T-cell (primary cell): ENCODE data around the gene ZNF12. TPM values are rescaled to one million over a fixed set of nuclear protein-coding genes. Genes with fewer than 3 reads are reported as not detected.

ENCODE experiments used
- ATAC-seq, 4 experiments: fragments of 200-7000 bp in 3 of 4; fragments of 150-1000 bp in 1 of 4; cut with Tn5 transposase; replicated peaks in 1 of 4; 1 replicate in 3 of 4; 2 replicates in 1 of 4; pipeline ENCODE4 v1.10.0; 2021; ENCODE audit warnings: moderate library complexity in 3 of 4, mild to moderate bottlenecking in 2 of 4, moderate number of reproducible peaks in 1 of 4
- CTCF ChIA-PET, 2 donors: fragments of 300-600 bp; sonication (Branson Sonifier 250); formaldehyde crosslinking; loops; one replicate each; lab custom pipeline; 2022; ENCODE audit warnings: antibody characterized with exemption in 2 of 2; lab: Charles Lee
- POLR2A ChIA-PET, 2 donors: fragments of 300-600 bp; sonication (Branson Sonifier 250); formaldehyde crosslinking; loops; one replicate each; lab custom pipeline; 2022; ENCODE audit warnings: antibody characterized with exemption in 2 of 2; lab: Charles Lee
- DNase-seq, 35 experiments: peaks; one replicate each; pipeline versions ENCODE4 v3.0.0 to v3.0.0-alpha.2; 2013 to 2023
- H3K27ac ChIP-seq: one replicate; pipeline ENCODE4 v1.5.1; 2013; ENCODE audit warnings: low read length
- H3K27me3 ChIP-seq, 2 experiments: replicated peaks in 1 of 2; 1 replicate in 1 of 2; 2 replicates in 1 of 2; pipeline versions ENCODE4 v1.6.1 to v1.7.0; 2013; ENCODE audit warnings: low read length in 1 of 2, mixed read lengths in 1 of 2; ENCODE audit not compliant: control insufficient read depth in 2 of 2, insufficient read depth in 2 of 2; ENCODE audit errors: extremely low read depth in 1 of 2
- H3K36me3 ChIP-seq, 2 donors: 1 replicate in 1 of 2; 2 replicates in 1 of 2; pipeline versions ENCODE4 v1.6.1 to v1.7.0; 2013; ENCODE audit warnings: low read length in 1 of 2; ENCODE audit not compliant: control insufficient read depth in 2 of 2, insufficient read depth in 1 of 2; ENCODE audit errors: extremely low read depth in 1 of 2
- H3K4me1 ChIP-seq, 2 experiments: 1 replicate in 1 of 2; 2 replicates in 1 of 2; pipeline versions ENCODE4 v1.6.1 to v1.7.0; 2013; ENCODE audit warnings: low read length in 2 of 2, mixed read lengths in 1 of 2; ENCODE audit not compliant: insufficient read depth in 2 of 2, control insufficient read depth in 1 of 2; ENCODE audit errors: extremely low read depth in 1 of 2
- H3K4me3 ChIP-seq, 2 donors: 1 replicate in 1 of 2; 2 replicates in 1 of 2; pipeline versions ENCODE4 v1.5.1 to v1.7.0; 2013; ENCODE audit warnings: mild to moderate bottlenecking in 2 of 2, low read length in 1 of 2, moderate library complexity in 1 of 2; ENCODE audit not compliant: control insufficient read depth in 1 of 2; ENCODE audit errors: extremely low read depth in 1 of 2
- H3K9me3 ChIP-seq: 2 replicates; pipeline ENCODE4 v1.7.0; 2013
- H3K27ac Mint-ChIP-seq, 2 donors: one replicate each; pipeline ENCODE4 v1.8.0; 2020 to 2021; ENCODE audit warnings: mild to moderate bottlenecking in 2 of 2, mixed read lengths in 2 of 2
- H3K27me3 Mint-ChIP-seq, 2 donors: one replicate each; pipeline ENCODE4 v1.8.0; 2021 to 2022; ENCODE audit warnings: mixed read lengths in 2 of 2
- H3K36me3 Mint-ChIP-seq: one replicate; pipeline ENCODE4 v1.8.0; 2021; ENCODE audit warnings: mixed read lengths
- H3K4me1 Mint-ChIP-seq, 3 donors: one replicate each; pipeline ENCODE4 v1.8.0; 2020 to 2022; ENCODE audit warnings: mixed read lengths in 3 of 3, mild to moderate bottlenecking in 1 of 3
- H3K4me3 Mint-ChIP-seq, 3 donors: one replicate each; pipeline ENCODE4 v1.8.0; 2020 to 2022; ENCODE audit warnings: mild to moderate bottlenecking in 3 of 3, mixed read lengths in 3 of 3, moderate library complexity in 3 of 3
- H3K9me3 Mint-ChIP-seq, 3 donors: one replicate each; pipeline ENCODE4 v1.8.0; 2020 to 2022; ENCODE audit warnings: mixed read lengths in 3 of 3
- WGBS: methylation state at CpG from one replicate; pipeline ENCODE4 v1.1.5; 2013; ENCODE audit warnings: missing lambda C conversion rate; ENCODE audit not compliant: insufficient coverage; 5-methylcytosine and 5-hydroxymethylcytosine counted together
- total RNA-seq, 35 experiments: library from RNA in 6 of 35; stranded (reverse) in 6 of 35; fragments of 120-200 nt in 1 of 35; gene quantifications; one replicate each; pipeline versions ENCODE4 v1.2.1 to v1.2.4 and lab custom pipeline; 2013 to 2026

ZNF12 gene
- total RNA-seq, 5 donors from 2014 or later (not counting 1 experiment from before 2014, with no cell fraction given) = 25.1 to 49.7 (median 41.6) TPM

DNA sequence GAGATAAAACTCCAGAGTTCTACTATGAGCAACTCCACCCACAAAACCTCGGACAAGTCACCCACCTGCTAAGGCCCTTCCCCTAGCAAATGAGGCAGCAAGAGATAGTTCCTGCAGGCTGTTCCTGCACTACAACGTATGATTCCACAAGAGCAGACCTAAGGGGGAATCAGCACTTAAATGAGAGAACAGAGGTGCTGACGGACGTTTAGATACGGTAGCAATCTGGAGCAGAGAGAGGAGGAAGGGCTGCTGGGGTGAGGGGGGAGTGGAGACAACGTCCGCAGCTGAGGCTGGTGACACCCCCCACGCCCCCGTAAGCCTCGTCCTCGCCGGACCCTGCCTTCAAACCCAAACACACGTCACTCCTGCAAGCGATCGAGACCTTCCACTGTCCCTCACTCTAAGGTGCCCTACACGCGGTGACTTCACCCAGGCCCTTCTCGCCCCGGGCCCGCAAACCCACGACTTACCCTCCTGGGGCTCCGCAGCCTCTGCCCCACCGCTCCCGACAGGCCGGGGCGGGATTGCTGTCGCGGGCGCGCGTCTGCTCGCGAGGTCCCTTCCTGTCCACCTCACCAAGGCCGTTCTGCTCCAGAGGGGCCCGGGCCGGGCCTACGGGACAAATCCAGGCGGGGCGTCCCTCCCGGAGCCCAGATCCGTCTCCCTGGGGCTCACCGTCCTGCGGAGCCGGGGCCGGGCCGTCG is 635 bp downstream of the ZNF12 start:
- peak overlapping the region; percentile 61 for H3K27ac ChIP-seq
- Mint-ChIP-seq H3K27me3 (no peaks in the 10 kb centered on the region), H3K4me1 (peaks cover 47 to 57% (median 48%) of the 10 kb centered on the region in 3 donors), H3K9me3 (peaks cover 9 to 16% (median 13%) of the 10 kb centered on the region in 3 donors), H3K36me3 (peaks cover 34% of the 10 kb centered on the region), H3K4me3 (peak overlapping the region; percentile 89 to 92 (median 92)), H3K27ac (peak overlapping the region; percentile 75 to 87)
- H3K27me3 ChIP-seq = peaks cover 0 to 11% of the 10 kb centered on the region in 2 experiments
- DNase-seq (peak in 24 of 35 experiments; percentile 2 to 45 (median 10)), ATAC-seq (peak; percentile 24 to 42 (median 32))
- peaks cover 6 to 31% of the 10 kb centered on the region in 2 donors for H3K36me3 ChIP-seq
- peaks cover 12 to 36% of the 10 kb centered on the region in 2 experiments for H3K4me1 ChIP-seq
- peak overlapping the region; percentile 75 to 87 for H3K4me3 ChIP-seq
- no peaks in the 10 kb centered on the region for H3K9me3 ChIP-seq
- ChIA-PET CTCF (no interaction called here), POLR2A (no interaction called here)
- under 1% methylated on average over 44 of the region's 47 CpGs for WGBS

DNA sequence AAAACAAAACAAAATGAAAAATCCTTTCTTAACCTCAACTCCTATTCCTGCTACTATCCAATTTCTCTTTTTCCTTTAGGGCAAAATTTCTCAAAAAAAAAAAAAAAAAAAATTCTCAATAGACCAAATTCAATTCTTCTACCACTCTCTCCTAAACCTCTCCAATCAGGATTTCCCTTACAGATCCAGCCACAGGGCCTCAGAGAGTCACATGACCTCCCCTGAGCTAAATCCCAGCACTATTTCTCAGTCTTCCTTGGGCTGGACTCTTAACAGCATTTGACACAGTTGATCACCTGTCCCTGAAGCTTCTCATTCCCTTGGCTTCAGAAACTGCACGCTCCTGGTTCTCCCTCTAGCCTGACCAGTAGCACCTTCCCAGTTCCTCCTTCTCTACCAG is 4.9 kb downstream of the ZNF12 start:
- H3K27me3 Mint-ChIP-seq = no peaks in the 10 kb centered on the region
- H3K27ac Mint-ChIP-seq = no peak overlapping the region
- peaks cover 48 to 54% (median 54%) of the 10 kb centered on the region in 3 donors for H3K4me1 Mint-ChIP-seq
- 100% methylated on average over 1 of the region's 1 CpG for WGBS
- ATAC-seq = no peak
- H3K27me3 ChIP-seq = no peaks in the 10 kb centered on the region
- H3K4me1 ChIP-seq = peaks cover 10 to 32% of the 10 kb centered on the region in 2 experiments
- no peak for DNase-seq
- H3K4me3 Mint-ChIP-seq = peak overlapping the region in 2 of 3 donors; percentile 14 to 60
- peaks cover 60% of the 10 kb centered on the region for H3K36me3 Mint-ChIP-seq
- ChIA-PET POLR2A (no interaction called here), CTCF (interaction anchor here in 1 of 2 donors (0.6 to 0.7 kb wide), 2 partner anchors 863 to 1431 kb away, joined by 3 to 4 read pairs; no protein-coding TSS in a partner anchor)
- peaks cover 6% of the 10 kb centered on the region for H3K9me3 ChIP-seq
- no peak overlapping the region for H3K27ac ChIP-seq
- H3K4me3 ChIP-seq = no peak overlapping the region
- peaks cover 15 to 67% of the 10 kb centered on the region in 2 donors for H3K36me3 ChIP-seq
- peaks cover 18 to 35% (median 23%) of the 10 kb centered on the region in 3 donors for H3K9me3 Mint-ChIP-seq

DNA sequence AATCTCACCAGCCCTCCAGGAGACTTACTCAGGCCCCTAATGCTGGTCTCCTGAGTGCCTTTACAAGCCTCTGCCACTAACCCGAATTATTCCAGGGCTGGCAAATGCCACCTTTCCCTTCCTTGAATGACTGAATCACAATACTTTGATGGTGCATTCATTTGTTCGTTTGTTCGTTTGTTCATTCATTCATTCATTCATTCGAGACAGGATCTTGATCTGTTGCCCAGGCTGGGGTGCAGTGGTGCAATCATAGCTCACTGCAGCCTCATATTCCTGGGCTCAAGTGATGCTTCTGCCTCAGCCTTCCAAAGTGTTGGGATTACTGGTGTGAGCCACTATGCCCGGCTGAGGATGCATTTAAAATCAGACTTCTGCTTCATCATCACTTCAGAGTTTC is 6.0 kb downstream of the ZNF12 start:
- Histone ChIP-seq H3K27me3 (no peaks in the 10 kb centered on the region), H3K4me1 (peaks cover 9 to 27% of the 10 kb centered on the region in 2 experiments), H3K4me3 (no peak overlapping the region), H3K9me3 (peaks cover 16% of the 10 kb centered on the region), H3K27ac (no peak overlapping the region), H3K36me3 (peaks cover 20 to 77% of the 10 kb centered on the region in 2 donors)
- CTCF ChIA-PET = no interaction called here
- peaks cover 47 to 51% (median 51%) of the 10 kb centered on the region in 3 donors for H3K4me1 Mint-ChIP-seq
- WGBS = 98% methylated on average over 4 of the region's 5 CpGs
- peaks cover 60% of the 10 kb centered on the region for H3K36me3 Mint-ChIP-seq
- DNase-seq (no peak), ATAC-seq (no peak)
- H3K27me3 Mint-ChIP-seq = no peaks in the 10 kb centered on the region
- peaks cover 18 to 35% (median 23%) of the 10 kb centered on the region in 3 donors for H3K9me3 Mint-ChIP-seq
- H3K4me3 Mint-ChIP-seq = peak overlapping the region in 1 of 3 donors; percentile 60
- POLR2A ChIA-PET = interaction anchor here in 1 of 2 donors (0.6 kb wide), 1 partner anchor 44 kb away, joined by 3 read pairs; no protein-coding TSS in a partner anchor
- no peak overlapping the region for H3K27ac Mint-ChIP-seq

DNA sequence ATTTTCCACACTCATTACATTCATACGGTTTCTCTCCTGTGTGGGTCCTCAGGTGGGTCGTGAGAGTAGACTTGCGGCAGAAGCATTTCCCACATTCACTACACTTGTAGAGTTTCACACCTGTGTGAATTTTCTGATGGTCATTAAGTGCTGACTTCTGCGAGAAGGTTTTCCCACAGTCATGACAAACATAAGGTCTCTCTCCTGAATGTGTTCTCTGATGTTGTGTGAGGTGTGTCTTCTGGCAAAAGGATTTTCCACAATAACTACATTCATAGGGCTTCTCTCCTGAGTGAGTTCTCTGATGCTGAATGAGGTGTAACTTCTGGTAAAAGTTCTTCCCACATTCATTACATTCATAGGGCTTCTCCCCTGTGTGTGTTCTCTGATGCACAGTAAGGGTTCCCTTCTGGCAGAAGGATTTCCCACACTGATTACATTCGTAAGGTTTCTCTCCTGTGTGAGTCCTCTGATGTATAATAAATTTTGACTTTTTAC is 15.1 kb downstream of the ZNF12 start:
- H3K27ac ChIP-seq = no peak overlapping the region
- ChIA-PET POLR2A (no interaction called here), CTCF (no interaction called here)
- WGBS = no CpG with 5 or more reads among the region's 5 CpGs
- no peak overlapping the region for H3K4me3 Mint-ChIP-seq
- H3K4me1 Mint-ChIP-seq = no peaks in the 10 kb centered on the region
- H3K36me3 ChIP-seq = peaks cover 23 to 81% of the 10 kb centered on the region in 2 donors
- no peaks in the 10 kb centered on the region for H3K4me1 ChIP-seq
- no peaks in the 10 kb centered on the region for H3K27me3 ChIP-seq
- H3K36me3 Mint-ChIP-seq = peaks cover under 1% of the 10 kb centered on the region
- H3K27ac Mint-ChIP-seq = no peak overlapping the region
- no peak for DNase-seq
- peaks cover 13 to 64% (median 45%) of the 10 kb centered on the region in 3 donors for H3K9me3 Mint-ChIP-seq
- no peaks in the 10 kb centered on the region for H3K27me3 Mint-ChIP-seq
- H3K4me3 ChIP-seq = no peak overlapping the region
- peaks cover 51% of the 10 kb centered on the region for H3K9me3 ChIP-seq
- no peak for ATAC-seq

DNA sequence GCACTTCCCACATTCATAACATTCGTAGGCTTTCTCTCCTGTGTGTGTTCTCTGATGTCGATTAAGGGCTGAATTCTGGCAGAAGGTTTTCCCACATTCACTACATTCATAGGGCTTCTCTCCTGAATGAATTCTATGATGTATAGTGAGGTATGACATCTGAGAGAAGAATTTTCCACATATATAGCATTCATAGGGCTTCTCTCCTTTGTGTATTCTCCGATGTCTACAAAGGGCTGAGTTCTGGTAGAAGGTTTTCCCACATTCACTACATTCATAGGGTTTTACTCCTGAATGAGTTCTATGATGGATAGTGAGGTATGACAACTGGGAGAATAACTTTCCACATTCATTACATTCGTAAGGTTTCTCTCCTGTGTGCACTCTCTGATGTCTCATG is 15.6 kb downstream of the ZNF12 start:
- H3K9me3 ChIP-seq = peaks cover 46% of the 10 kb centered on the region
- H3K4me1 Mint-ChIP-seq = no peaks in the 10 kb centered on the region
- DNase-seq (no peak), ATAC-seq (no peak)
- no peak overlapping the region for H3K27ac ChIP-seq
- ChIA-PET POLR2A (no interaction called here), CTCF (no interaction called here)
- peaks cover 18 to 75% of the 10 kb centered on the region in 2 donors for H3K36me3 ChIP-seq
- no peak overlapping the region for H3K4me3 Mint-ChIP-seq
- H3K36me3 Mint-ChIP-seq = peaks cover 6% of the 10 kb centered on the region
- H3K27me3 Mint-ChIP-seq = no peaks in the 10 kb centered on the region
- H3K27ac Mint-ChIP-seq = no peak overlapping the region
- no peaks in the 10 kb centered on the region for H3K27me3 ChIP-seq
- H3K9me3 Mint-ChIP-seq = peaks cover 18 to 69% (median 49%) of the 10 kb centered on the region in 3 donors
- H3K4me1 ChIP-seq = no peaks in the 10 kb centered on the region
- H3K4me3 ChIP-seq = peak overlapping the region in 1 of 2 donors; percentile 18
- no CpG with 5 or more reads among the region's 4 CpGs for WGBS

DNA sequence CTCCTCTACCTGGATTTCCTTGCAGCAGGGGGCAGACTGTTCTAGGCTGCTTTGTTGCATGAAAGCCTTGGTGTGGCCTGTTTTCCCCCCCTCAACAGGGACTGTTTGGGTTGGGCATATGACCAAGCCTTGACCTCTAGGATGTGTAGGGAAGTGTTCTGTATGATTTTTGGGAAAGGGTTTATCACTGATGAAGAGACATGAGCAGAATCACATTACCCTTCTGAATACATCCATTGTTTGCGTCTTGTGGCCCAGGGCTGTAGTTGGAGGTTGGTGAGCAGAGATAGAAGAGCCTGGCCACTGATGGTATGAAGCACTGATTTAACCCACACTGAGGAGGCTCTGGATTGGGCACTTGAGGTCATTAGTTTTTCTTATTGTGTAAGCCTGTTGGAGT is 26.6 kb downstream of the ZNF12 start:
- H3K9me3 Mint-ChIP-seq = peaks cover 9 to 74% (median 53%) of the 10 kb centered on the region in 3 donors
- no peak overlapping the region for H3K4me3 Mint-ChIP-seq
- CTCF ChIA-PET = interaction anchor here in 1 of 2 donors (0.5 kb wide), 1 partner anchor 423 kb away, joined by 3 read pairs; no protein-coding TSS in a partner anchor

More for the DNA sequence above, 26.6 kb downstream of the ZNF12 start:
- POLR2A ChIA-PET = no interaction called here
- H3K27ac ChIP-seq = no peak overlapping the region
- WGBS = 100% methylated on average over 1 of the region's 1 CpG
- ATAC-seq (no peak), DNase-seq (no peak)
- Mint-ChIP-seq H3K36me3 (peaks cover 20% of the 10 kb centered on the region), H3K27ac (no peak overlapping the region), H3K27me3 (no peaks in the 10 kb centered on the region), H3K4me1 (no peaks in the 10 kb centered on the region)
- H3K36me3 ChIP-seq = no peaks in the 10 kb centered on the region
- no peaks in the 10 kb centered on the region for H3K4me1 ChIP-seq
- peaks cover 15% of the 10 kb centered on the region for H3K9me3 ChIP-seq
- no peaks in the 10 kb centered on the region for H3K27me3 ChIP-seq
- no peak overlapping the region for H3K4me3 ChIP-seq
